Frontal cortex (tissue), 4 donors: ENCODE data around the gene HTR6. TPM values are rescaled to one million over a fixed set of nuclear protein-coding genes. Genes with fewer than 3 reads are reported as not detected.
"Not testable (repeated sequence)": the region's sequence is repeated elsewhere in the genome, so short reads cannot be mapped to it uniquely, and the experiment has no call there.

Experiments
- DNase-seq, 2 donors: peaks; one replicate each; pipeline ENCODE4 v3.0.0; 2012; ENCODE audit warnings: low spot score in 2 of 2
- FAIRE-seq: peaks from 2 replicates; lab custom pipeline; 2012; peaks lifted over from hg19 to GRCh38; lab: Jason Lieb, UNC
- total RNA-seq: library from RNA; depleted of rRNA; stranded (reverse); fragments of >200 nt; gene quantifications from one replicate; pipeline ENCODE4 v1.2.3, GENCODE V29; 2014
- donor health status: control.
- donor health status: control.
- donor health status: control.

The HTR6 gene
- 0.41 TPM for total RNA-seq

DNA sequence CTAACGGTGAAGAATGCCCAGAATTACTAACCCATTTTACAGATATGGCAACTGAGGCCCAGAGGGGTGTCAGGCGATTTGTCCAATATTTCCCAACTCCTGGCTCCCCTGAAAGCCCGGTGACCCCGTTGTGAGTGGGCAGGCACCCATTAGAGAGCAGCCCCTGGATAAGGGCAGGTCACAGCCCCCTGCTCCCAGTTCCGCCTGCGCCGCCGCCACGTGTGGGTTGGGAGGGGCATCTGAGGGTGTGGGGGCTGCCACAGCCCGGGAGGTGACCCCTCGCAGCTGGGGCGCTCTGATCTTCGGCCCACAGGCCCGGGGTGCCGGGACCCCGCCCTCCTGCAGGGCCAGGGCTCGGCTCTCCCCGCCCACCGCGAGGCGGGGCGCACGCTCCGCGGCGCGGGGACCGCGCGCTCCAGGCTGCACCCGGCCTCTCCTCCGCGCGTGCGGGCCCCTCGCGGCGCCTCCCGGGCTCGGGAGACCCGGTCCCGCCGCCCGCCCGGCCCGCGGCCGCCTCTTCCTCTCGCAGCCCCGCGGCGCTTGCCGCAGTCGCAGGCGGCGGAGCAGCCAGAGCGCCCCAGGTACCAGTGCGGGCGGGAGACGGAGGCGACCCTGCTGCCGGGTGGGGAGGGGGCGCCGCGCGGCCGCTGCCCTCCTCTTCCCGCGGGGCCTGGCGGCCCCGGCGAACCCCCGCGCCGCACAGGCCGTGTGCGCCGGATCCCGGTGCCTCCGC lies at the start of gene HTR6:
Gene HTR6 (plus strand): TSS at position 423 of the 733 bp plus-strand sequence. CDS start 879 bp downstream, outside the sequence.
- DNase-seq: peak; percentile 61 to 69
- FAIRE-seq: no peak

GRCh38 chr1:19615438-19615837 lies 49.2 kb upstream of the HTR6 start:
- DNase-seq (no peak), FAIRE-seq (no peak)

DNA sequence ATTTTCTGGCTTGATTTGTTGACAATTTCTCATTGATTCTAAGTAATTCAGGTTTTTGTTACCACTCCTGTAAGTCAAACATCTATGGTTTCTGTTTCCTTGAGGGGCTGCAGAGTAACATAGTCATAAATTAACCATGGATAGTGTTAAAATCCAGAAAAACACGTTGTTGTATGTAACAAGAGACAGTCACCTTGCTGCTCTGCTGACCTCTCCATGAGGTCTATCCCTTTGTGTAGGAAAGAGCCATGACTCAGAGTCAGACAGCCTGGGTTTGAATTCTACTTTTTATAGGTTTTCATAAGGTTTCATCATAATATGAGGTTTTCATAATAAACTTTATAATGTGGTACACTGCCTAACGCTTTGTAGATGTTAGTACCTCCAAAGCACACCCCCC lies 48.2 kb upstream of the HTR6 start:
- no peak for DNase-seq
- no peak for FAIRE-seq

DNA sequence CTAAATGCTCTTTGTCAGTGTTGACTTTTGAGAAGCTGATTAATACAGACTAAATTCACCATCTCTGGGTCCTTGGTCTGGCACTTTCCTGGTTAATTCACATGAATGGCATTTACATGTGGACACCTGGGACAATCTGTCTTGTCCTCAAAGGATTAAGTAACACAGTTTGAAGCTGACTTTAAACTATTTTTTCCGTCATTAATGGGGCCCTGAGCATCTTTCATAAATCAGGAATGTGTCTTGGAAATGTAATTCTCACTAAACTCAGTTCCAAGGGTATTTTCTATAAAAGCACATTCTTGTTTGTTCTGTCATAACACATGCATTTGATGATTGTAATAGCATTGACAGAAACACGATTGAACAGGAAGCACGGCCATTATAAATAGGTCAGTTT lies 47.3 kb upstream of the HTR6 start:
- DNase-seq (no peak), FAIRE-seq (no peak)

GRCh38 chr1:19618428-19618827 lies 46.2 kb upstream of the HTR6 start:
- DNase-seq: no peak

DNA sequence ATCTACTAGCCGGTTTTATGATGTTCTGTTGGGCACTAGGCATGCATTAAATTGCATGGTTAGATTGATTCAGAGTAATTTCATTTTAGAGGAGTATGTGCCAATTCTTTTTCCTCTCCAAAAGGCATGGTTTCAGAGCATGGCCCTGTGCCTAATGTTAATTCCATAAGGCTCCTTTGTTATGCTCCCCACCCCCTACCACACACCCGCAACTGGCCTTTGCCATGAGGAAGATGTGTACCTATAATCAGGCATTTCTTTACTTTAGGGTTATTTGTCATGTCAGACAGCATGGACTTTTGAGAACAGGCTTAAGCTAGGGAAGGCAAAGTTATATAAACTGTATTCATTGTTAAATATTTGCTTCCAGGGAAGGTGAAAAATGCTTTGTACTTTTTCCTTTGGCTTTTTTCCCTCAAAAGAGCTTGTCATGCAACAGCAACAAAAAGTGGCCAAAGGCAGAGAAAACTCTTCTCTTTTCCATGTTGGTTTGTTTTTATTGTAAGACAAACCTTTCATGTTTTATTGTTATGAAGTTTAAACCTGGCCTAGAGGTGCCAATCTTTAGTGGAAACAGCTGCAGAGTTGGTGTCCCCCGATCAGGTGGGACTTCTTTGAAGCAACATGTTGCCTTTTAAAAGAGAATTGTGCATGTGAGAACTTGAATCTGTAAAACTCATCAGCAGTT lies 44.8 kb upstream of the HTR6 start:
- DNase-seq: no peak

More at GRCh38 chr1:19618428-19618827, 46.2 kb upstream of the HTR6 start:
- FAIRE-seq: no peak

GRCh38 chr1:19620786-19621185 lies 43.9 kb upstream of the HTR6 start:
- DNase-seq: no peak

More for the DNA sequence above, 44.8 kb upstream of the HTR6 start:
- FAIRE-seq: no peak

DNA sequence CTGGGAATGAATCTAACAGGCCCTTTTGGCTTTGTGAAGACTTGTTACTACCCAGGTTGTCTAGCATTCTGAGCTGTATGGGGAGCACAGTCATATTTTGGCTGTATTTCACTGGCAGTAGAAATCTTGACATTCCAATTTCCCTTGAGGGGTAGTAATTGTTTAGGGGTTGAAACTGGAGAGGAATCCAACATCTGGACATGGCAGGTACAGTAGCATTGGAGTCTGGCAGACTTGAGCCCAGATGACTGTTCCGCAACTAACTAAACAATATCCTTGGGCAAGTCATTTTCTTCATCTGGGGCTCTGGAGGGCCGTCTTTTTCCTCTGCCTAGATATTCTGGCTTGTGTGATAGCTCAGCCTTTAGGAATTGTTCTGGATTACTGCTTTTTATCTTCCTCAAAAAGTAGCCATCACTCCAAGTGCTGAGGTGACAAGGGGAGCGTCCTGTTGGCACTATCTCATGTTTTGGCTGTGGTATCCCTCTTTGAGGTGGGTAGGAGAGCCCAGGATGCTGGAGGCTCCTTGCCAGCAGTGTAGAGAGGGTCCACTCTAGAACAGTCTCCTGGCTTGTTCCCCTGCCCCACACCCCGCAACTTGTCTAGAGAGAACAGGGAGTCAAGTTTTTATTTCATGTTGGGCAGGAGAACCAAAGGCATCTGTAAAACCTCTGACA lies 43.3 kb upstream of the HTR6 start:
- no peak for DNase-seq
- FAIRE-seq: no peak

More at GRCh38 chr1:19620786-19621185, 43.9 kb upstream of the HTR6 start:
- FAIRE-seq: no peak

DNA sequence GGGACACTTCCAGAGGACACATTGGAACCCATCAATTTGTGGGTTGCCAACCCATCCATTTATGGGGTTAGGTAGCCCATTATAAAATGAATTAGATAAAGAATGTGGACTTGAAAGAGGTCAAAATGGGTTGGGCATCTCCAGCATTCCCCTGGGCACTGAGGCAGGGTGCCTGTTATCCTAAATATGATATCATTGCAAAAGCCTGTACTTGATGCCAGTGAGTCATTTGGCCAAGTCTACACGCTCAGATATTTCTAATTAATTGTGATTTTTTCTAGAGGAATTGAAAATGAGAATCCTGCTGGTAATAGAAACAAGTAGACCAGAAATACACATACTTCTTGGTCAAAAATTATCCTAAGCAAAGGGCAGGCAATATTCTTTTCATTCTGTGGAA lies 42.5 kb upstream of the HTR6 start:
- FAIRE-seq: no peak
- no peak for DNase-seq

DNA sequence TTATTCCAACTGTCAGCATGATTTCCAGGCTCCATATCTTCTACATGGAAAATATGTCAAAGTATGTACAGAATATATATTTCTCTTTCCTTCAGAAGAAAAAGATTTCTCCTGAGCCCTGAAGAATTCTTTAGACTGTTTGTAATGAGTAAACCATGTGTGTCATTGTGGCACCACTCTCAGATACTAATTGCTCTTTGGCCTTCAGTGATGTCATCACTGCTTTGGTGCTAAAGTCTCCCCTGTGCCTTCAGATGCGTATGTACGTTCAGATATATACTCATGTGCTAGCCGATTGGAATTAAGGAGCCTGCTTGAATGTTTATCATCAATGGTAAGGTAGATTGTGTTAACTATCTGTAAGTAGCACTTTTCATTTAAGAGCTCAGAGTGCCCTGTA lies 41.2 kb upstream of the HTR6 start:
- DNase-seq: no peak
- no peak for FAIRE-seq

DNA sequence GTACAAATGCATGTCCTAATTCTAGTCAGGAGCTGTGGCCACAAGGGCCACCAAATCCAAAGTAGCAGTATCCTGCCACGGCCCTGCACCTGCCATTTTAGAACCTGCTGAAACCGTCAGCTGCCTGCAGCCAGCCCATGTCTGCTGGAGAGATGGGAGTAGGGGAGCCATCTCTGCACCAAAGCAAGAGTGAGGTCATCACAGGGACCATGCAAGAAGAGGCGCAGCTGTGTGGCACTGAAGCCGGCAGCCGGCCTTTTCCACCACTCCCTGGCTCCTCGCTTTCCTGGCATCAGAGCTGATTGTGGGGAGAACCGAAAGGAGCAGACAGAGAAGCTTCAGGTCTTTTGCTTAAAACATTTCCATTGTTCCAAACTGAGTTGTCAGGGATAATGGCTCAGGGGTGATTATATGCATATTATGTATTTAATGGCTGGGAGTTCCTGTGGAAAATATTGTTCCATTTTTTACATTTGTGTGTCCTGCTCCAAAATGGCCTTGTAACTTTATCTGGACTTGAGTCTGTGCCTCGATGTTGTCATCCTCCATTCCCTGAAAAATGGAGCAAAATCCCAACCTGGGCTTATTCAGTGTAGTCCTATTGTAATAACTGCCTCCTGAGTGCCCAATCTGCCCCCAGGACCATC lies 39.3 kb upstream of the HTR6 start:
- no peak for DNase-seq
- no peak for FAIRE-seq

GRCh38 chr1:19628879-19629278 lies 35.8 kb upstream of the HTR6 start:
- DNase-seq (no peak), FAIRE-seq (no peak)

DNA sequence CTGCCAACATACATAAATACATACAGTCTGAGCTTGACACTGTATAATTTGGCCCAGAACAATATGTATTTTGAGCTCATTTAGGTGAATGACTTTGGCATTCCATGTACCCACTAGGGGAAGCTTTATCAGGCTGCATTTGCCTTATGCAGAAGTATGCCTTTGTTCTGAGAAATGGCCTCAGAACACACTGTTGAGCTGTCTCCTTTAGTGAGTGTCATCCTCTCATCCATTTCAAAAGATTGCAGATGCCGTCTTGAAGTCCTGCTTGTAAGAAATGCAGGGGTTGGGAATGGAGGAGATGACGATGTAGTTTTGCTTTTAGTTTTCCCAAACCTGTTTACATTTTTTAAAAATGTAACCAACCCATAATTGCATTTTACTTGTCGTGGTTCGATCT lies 35.3 kb upstream of the HTR6 start:
- FAIRE-seq: no peak

DNA sequence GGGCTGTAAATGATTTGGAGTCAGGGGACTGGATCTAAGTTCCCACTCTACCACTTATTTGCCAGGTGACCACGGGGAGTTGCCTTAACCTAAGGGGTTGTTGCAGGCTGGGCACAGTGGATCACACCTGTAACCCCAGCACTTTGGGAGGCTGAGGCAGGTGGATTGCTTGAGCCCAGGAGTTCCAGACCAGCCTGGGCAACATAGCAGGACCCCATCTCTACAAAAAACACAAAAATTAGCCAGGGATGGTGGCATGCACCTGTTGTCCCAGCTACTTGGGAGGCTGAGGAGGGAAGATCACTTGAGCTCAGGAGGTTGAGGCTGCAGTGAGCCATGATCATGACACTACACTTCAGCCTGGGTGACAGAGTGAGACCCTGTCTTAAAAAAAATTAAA lies 34.5 kb upstream of the HTR6 start:
- FAIRE-seq, DNase-seq: not testable (repeated sequence)

More for the DNA sequence above, 35.3 kb upstream of the HTR6 start:
- DNase-seq: no peak

GRCh38 chr1:19630720-19631395 lies 33.8 kb upstream of the HTR6 start:
- DNase-seq: no peak
- no peak for FAIRE-seq

GRCh38 chr1:19632211-19632610 lies 32.5 kb upstream of the HTR6 start:
- FAIRE-seq (no peak), DNase-seq (no peak)

DNA sequence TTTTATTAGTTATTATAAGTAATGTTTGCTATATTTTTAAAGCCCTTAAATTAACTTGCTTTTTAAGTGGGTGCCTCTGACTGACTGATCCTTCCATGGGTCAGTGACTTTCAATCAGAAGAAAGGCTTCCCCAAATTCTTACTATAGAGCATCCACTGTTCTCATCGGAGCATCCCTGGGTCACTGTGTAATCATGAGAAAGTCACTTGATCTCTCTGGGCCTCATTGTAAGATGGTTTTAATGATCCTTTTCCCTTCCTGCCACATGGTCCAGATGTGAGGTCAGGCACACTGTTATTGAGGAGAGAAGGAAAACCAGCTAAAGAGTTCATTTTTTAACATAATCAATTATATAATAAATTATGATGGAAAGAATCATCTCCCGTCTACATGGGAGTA lies 31.6 kb upstream of the HTR6 start:
- DNase-seq (no peak), FAIRE-seq (no peak)

DNA sequence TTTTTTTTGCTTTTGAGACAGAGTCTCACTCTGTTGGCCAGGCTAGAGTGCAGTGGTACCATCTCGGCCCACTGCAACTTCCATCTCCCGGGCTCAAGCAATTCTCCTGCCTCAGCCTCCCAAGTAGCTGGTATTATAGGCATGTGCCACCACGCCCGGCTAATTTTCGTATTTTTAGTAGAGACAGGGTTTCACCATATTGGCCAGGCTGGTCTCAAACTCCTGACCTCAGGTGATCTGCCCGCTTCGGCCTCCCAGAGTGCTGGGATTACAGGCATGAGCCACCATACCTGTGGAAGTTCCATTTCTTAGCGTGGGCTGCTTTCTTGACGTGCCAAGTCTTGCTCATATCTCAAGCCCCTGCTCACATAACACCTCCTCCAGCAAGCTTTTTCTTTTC lies 29.6 kb upstream of the HTR6 start:
- not testable (repeated sequence) for DNase-seq, FAIRE-seq

GRCh38 chr1:19635646-19636045 lies 29.0 kb upstream of the HTR6 start:
- DNase-seq (no peak), FAIRE-seq (no peak)

DNA sequence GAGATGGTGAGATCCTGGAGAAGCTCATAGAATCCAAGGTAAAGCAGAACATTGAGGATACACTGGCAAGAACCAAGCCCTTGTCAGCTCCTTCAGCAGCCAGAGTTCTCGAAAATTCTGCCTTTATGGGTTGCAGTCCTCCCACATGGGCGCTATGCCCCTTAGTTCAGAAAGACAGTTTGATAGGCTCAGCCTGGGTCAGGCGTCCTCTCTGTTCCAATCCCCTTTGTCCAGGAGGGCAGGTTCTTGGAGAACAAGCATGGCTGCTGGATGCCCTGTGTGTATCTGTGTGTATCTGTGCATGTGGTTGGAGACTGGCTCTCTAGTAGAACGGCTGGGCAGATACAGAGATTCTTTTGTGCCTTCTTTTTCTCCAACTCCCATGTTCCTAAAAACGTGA lies 28.6 kb upstream of the HTR6 start:
- FAIRE-seq (no peak), DNase-seq (no peak)
